Hippocampal formation (tissue), 2 donors: ENCODE measurements around the gene NUCB2.
A peak's percentile ranks its signal among the peaks of the same experiment; 100 is the strongest.

ENCODE experiments used
- DNase-seq, 2 donors: peaks; one replicate each; lab custom pipeline; 2025; lab: John Stamatoyannopoulos, UW

Gene NUCB2

GRCh38 chr11:17333799-17334586 lies 57.5 kb downstream of the NUCB2 start:
- no peak for DNase-seq

- no peak for DNase-seq
These were observed 66.7 kb downstream of the NUCB2 start for GRCh38 chr11:17343257-17343656.

GRCh38 chr11:17343907-17344306 lies 67.4 kb downstream of the NUCB2 start:
- DNase-seq: no peak

GRCh38 chr11:17347676-17348075 lies 71.1 kb downstream of the NUCB2 start:
- no peak for DNase-seq

GRCh38 chr11:17350455-17351171 lies 74.1 kb downstream of the NUCB2 start:
- DNase-seq: no peak

- DNase-seq: no peak
These were observed 74.6 kb downstream of the NUCB2 start for GRCh38 chr11:17351172-17351509.

GRCh38 chr11:17351510-17352176 lies 75.1 kb downstream of the NUCB2 start, which contains the start of gene NCR3LG1:
TSS of gene NCR3LG1 (plus strand) at chr11:17351800. CDS start at chr11:17351970, 170 bp downstream.
- DNase-seq: peak in 1 of 2 donors; percentile 47

- DNase-seq: peak; percentile 55 to 57
These were observed 76.6 kb downstream of the NUCB2 start for GRCh38 chr11:17352950-17353820.

GRCh38 chr11:17353821-17354600 lies 77.5 kb downstream of the NUCB2 start:
- DNase-seq: no peak

GRCh38 chr11:17354601-17354991 lies 78.1 kb downstream of the NUCB2 start:
- DNase-seq: peak; percentile 8 to 9

- no peak for DNase-seq
These were observed 90.0 kb downstream of the NUCB2 start for GRCh38 chr11:17366495-17366894.

GRCh38 chr11:17368551-17368950 lies 92.0 kb downstream of the NUCB2 start:
- DNase-seq: no peak

- no peak for DNase-seq
These were observed 92.6 kb downstream of the NUCB2 start for GRCh38 chr11:17369094-17369493.

GRCh38 chr11:17369684-17370243 lies 93.2 kb downstream of the NUCB2 start:
- no peak for DNase-seq

- no peak for DNase-seq
These were observed 95.1 kb downstream of the NUCB2 start for GRCh38 chr11:17371614-17372013.

GRCh38 chr11:17375547-17375946 lies 99.0 kb downstream of the NUCB2 start:
- DNase-seq: no peak

- DNase-seq: no peak
These were observed 100.0 kb downstream of the NUCB2 start for GRCh38 chr11:17376493-17376892.

GRCh38 chr11:17378655-17379054 lies 102.1 kb downstream of the NUCB2 start:
- no peak for DNase-seq

- no peak for DNase-seq
These were observed 103.0 kb downstream of the NUCB2 start for GRCh38 chr11:17379383-17380180.

- no peak for DNase-seq
These were observed 104.6 kb downstream of the NUCB2 start for GRCh38 chr11:17381156-17381555.
